ENCODE measurements around the gene ZBTB21.
A peak's percentile ranks its signal among the peaks of the same experiment; 100 is the strongest.

The ZBTB21 gene

GRCh38 chr21:42057851-42058437 is 47.8 kb upstream of the ZBTB21 start:
- no peak overlapping the region for H3K9ac ChIP-seq (ENCODE audit: low read depth, low read length, poor library complexity)
- H3K9me3 ChIP-seq (replicated peaks in 1 of 2; ENCODE audit: control insufficient read depth in 2 of 2, insufficient read depth in 1 of 2, low read depth in 1 of 2, low read length in 2 of 2) = peaks cover 0 to 2% of the 10 kb centered on the region in 2 donors
- WGBS, 2 donors (ENCODE audit: extremely low coverage in 2 of 2, insufficient read length in 2 of 2, insufficient replicate concordance in 1 of 2) = no CpG with 5 or more reads among the region's 11 CpGs
- no peak overlapping the region for H4K8ac ChIP-seq (ENCODE audit: low read depth, low read length)
- H3K4me1 ChIP-seq (ENCODE audit: control insufficient read depth in 2 of 2, insufficient read depth in 1 of 2, low read depth in 1 of 2, low read length in 2 of 2) = peaks cover 2 to 3% of the 10 kb centered on the region in 2 donors
- H2BK15ac ChIP-seq (ENCODE audit: low read length) = no peak overlapping the region
- H3K18ac ChIP-seq (ENCODE audit: low read length) = no peak overlapping the region
- H2AFZ ChIP-seq (ENCODE audit: low read length) = no peak overlapping the region
- no peak overlapping the region for H3K27ac ChIP-seq (replicated peaks; ENCODE audit: low read length)
- H3K36me3 ChIP-seq (replicated peaks in 1 of 2; ENCODE audit: control insufficient read depth in 2 of 2, insufficient read depth in 2 of 2, low read length in 2 of 2) = no peaks in the 10 kb centered on the region
- no peaks in the 10 kb centered on the region for H3K79me1 ChIP-seq (ENCODE audit: low read depth, low read length)
- H2BK120ac ChIP-seq (ENCODE audit: low read depth, low read length) = no peak overlapping the region
- DNase-seq (ENCODE audit: low spot score) = no peak
- no peak overlapping the region for H3K4me3 ChIP-seq (ENCODE audit: low read length in 2 of 2)
- H3K4ac ChIP-seq (ENCODE audit: low read length) = no peak overlapping the region
- H3K4me2 ChIP-seq (ENCODE audit: insufficient read depth, low read length, poor library complexity, severe bottlenecking) = no peak overlapping the region
- H3K27me3 ChIP-seq (ENCODE audit: control insufficient read depth in 3 of 3, insufficient read depth in 3 of 3, low read depth in 1 of 3, low read length in 3 of 3) = peaks cover 0 to 29% (median 0%) of the 10 kb centered on the region in 3 experiments
- H2AK5ac ChIP-seq (ENCODE audit: low read depth, low read length) = no peak overlapping the region
- no peak overlapping the region for H4K91ac ChIP-seq (ENCODE audit: low read depth, low read length, poor library complexity)
- no peak overlapping the region for H3K14ac ChIP-seq (ENCODE audit: low read length)
- no peak overlapping the region for H2BK5ac ChIP-seq (ENCODE audit: low read length)
- no peak overlapping the region for H2BK12ac ChIP-seq (ENCODE audit: low read length)
- H3K23ac ChIP-seq (ENCODE audit: low read depth, low read length, poor library complexity) = no peak overlapping the region

DNA sequence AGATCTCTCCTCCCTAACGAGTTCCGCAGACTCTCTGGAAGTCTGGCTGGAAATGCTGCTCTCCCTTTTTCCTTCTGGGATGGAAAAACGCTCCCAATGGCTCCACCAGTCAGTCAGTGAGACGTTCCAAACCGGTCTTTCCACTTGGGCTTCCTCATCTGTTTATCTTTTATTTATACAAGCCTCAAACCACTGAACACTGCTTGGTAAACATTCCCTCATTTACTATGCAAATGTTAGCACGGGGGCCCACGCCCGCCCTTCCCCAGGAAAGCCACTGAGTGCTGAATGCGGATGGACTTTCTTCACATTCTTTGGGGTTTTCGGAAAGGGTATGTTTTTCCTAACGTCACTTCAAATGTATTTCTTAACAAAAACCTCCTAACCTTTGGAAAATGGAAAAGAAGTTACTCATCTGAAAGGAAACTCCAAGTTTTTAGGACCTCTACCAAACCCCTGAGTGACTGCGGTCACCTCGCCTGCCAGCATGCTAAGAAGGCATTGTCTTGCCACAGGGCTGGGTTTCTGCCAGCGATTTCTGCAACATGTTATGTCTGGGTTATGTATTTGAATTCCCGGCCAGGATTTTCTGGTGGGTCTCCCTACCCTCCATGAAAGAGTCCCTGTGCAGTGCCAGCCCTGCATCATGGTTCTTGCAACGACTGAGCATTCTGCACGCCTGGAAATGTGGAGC is 47.0 kb upstream of the ZBTB21 start:
- no peak overlapping the region for H3K4ac ChIP-seq (ENCODE audit: low read length)
- no peaks in the 10 kb centered on the region for H3K36me3 ChIP-seq (replicated peaks in 1 of 2; ENCODE audit: control insufficient read depth in 2 of 2, insufficient read depth in 2 of 2, low read length in 2 of 2)
- H3K9ac ChIP-seq (ENCODE audit: low read depth, low read length, poor library complexity) = no peak overlapping the region
- no peak overlapping the region for H3K23ac ChIP-seq (ENCODE audit: low read depth, low read length, poor library complexity)
- H2AK5ac ChIP-seq (ENCODE audit: low read depth, low read length) = no peak overlapping the region
- no peak overlapping the region for H2AFZ ChIP-seq (ENCODE audit: low read length)
- H3K27ac ChIP-seq (replicated peaks; ENCODE audit: low read length) = no peak overlapping the region
- peaks cover 0 to 2% of the 10 kb centered on the region in 2 donors for H3K9me3 ChIP-seq (replicated peaks in 1 of 2; ENCODE audit: control insufficient read depth in 2 of 2, insufficient read depth in 1 of 2, low read depth in 1 of 2, low read length in 2 of 2)
- peaks cover 0 to 24% (median 0%) of the 10 kb centered on the region in 3 experiments for H3K27me3 ChIP-seq (ENCODE audit: control insufficient read depth in 3 of 3, insufficient read depth in 3 of 3, low read depth in 1 of 3, low read length in 3 of 3)
- H3K4me3 ChIP-seq (ENCODE audit: low read length in 2 of 2) = no peak overlapping the region
- no peak overlapping the region for H2BK120ac ChIP-seq (ENCODE audit: low read depth, low read length)
- WGBS, 2 donors (ENCODE audit: extremely low coverage in 2 of 2, insufficient read length in 2 of 2, insufficient replicate concordance in 1 of 2) = no CpG with 5 or more reads among the region's 17 CpGs
- no peaks in the 10 kb centered on the region for H3K79me1 ChIP-seq (ENCODE audit: low read depth, low read length)
- DNase-seq (ENCODE audit: low spot score) = no peak
- H4K91ac ChIP-seq (ENCODE audit: low read depth, low read length, poor library complexity) = no peak overlapping the region
- H2BK5ac ChIP-seq (ENCODE audit: low read length) = no peak overlapping the region
- no peak overlapping the region for H2BK15ac ChIP-seq (ENCODE audit: low read length)
- no peak overlapping the region for H2BK12ac ChIP-seq (ENCODE audit: low read length)
- H3K18ac ChIP-seq (ENCODE audit: low read length) = no peak overlapping the region
- no peak overlapping the region for H3K4me2 ChIP-seq (ENCODE audit: insufficient read depth, low read length, poor library complexity, severe bottlenecking)
- H3K14ac ChIP-seq (ENCODE audit: low read length) = no peak overlapping the region
- no peak overlapping the region for H4K8ac ChIP-seq (ENCODE audit: low read depth, low read length)
- peaks cover 0 to 3% of the 10 kb centered on the region in 2 donors for H3K4me1 ChIP-seq (ENCODE audit: control insufficient read depth in 2 of 2, insufficient read depth in 1 of 2, low read depth in 1 of 2, low read length in 2 of 2)

- Histone ChIP-seq H3K27ac (replicated peaks; ENCODE audit: low read length) (no peak overlapping the region), H3K23ac (ENCODE audit: low read depth, low read length, poor library complexity) (no peak overlapping the region), H2BK120ac (ENCODE audit: low read depth, low read length) (no peak overlapping the region), H3K27me3 (ENCODE audit: control insufficient read depth in 3 of 3, insufficient read depth in 3 of 3, low read depth in 1 of 3, low read length in 3 of 3) (peaks cover 0 to 19% (median 0%) of the 10 kb centered on the region in 3 experiments), H2BK12ac (ENCODE audit: low read length) (no peak overlapping the region), H3K9ac (ENCODE audit: low read depth, low read length, poor library complexity) (no peak overlapping the region), H4K8ac (ENCODE audit: low read depth, low read length) (no peak overlapping the region), H2BK15ac (ENCODE audit: low read length) (no peak overlapping the region), H3K79me1 (ENCODE audit: low read depth, low read length) (no peaks in the 10 kb centered on the region), H2AK5ac (ENCODE audit: low read depth, low read length) (no peak overlapping the region), H3K14ac (ENCODE audit: low read length) (no peak overlapping the region), H3K36me3 (replicated peaks in 1 of 2; ENCODE audit: control insufficient read depth in 2 of 2, insufficient read depth in 2 of 2, low read length in 2 of 2) (no peaks in the 10 kb centered on the region), H2BK5ac (ENCODE audit: low read length) (no peak overlapping the region), H2AFZ (ENCODE audit: low read length) (no peak overlapping the region), H3K4me2 (ENCODE audit: insufficient read depth, low read length, poor library complexity, severe bottlenecking) (no peak overlapping the region), H4K91ac (ENCODE audit: low read depth, low read length, poor library complexity) (no peak overlapping the region), H3K4me3 (ENCODE audit: low read length in 2 of 2) (no peak overlapping the region), H3K4ac (ENCODE audit: low read length) (no peak overlapping the region), H3K4me1 (ENCODE audit: control insufficient read depth in 2 of 2, insufficient read depth in 1 of 2, low read depth in 1 of 2, low read length in 2 of 2) (peaks cover 0 to 3% of the 10 kb centered on the region in 2 donors), H3K9me3 (replicated peaks in 1 of 2; ENCODE audit: control insufficient read depth in 2 of 2, insufficient read depth in 1 of 2, low read depth in 1 of 2, low read length in 2 of 2) (peaks cover 0 to 2% of the 10 kb centered on the region in 2 donors), H3K18ac (ENCODE audit: low read length) (no peak overlapping the region)
- DNase-seq (ENCODE audit: low spot score) = no peak
- WGBS, 2 donors (ENCODE audit: extremely low coverage in 2 of 2, insufficient read length in 2 of 2, insufficient replicate concordance in 1 of 2) = no CpG with 5 or more reads among the region's 11 CpGs
Observed at GRCh38 chr21:42056468-42056867, 46.3 kb upstream of the ZBTB21 start.

DNA sequence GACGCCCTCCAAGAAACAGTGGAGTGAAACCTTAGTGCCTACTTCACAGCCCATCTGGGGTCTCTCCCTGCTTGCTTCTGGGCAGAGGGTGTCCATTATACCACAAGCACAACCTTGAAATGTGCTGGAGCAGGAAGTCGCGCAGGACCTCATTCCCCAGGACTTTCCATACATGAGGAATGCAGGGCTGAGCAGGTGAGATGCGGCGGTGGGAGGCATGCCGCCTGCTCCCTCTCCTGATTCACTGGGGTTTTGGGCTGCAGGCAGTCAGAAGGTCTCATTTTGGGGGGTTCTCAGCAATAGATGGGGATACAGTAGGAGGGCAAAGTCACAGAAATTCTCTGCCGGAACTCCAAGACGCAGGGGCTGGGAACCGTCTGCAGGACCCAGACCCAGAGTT is 45.3 kb upstream of the ZBTB21 start:
- H3K4me1 ChIP-seq (ENCODE audit: control insufficient read depth in 2 of 2, insufficient read depth in 1 of 2, low read depth in 1 of 2, low read length in 2 of 2) = no peaks in the 10 kb centered on the region
- no peak overlapping the region for H4K8ac ChIP-seq (ENCODE audit: low read depth, low read length)
- no peaks in the 10 kb centered on the region for H3K79me1 ChIP-seq (ENCODE audit: low read depth, low read length)
- H3K9me3 ChIP-seq (replicated peaks in 1 of 2; ENCODE audit: control insufficient read depth in 2 of 2, insufficient read depth in 1 of 2, low read depth in 1 of 2, low read length in 2 of 2) = peaks cover 0 to 2% of the 10 kb centered on the region in 2 donors
- DNase-seq (ENCODE audit: low spot score) = no peak
- H2AK5ac ChIP-seq (ENCODE audit: low read depth, low read length) = no peak overlapping the region
- no peak overlapping the region for H2BK5ac ChIP-seq (ENCODE audit: low read length)
- H3K14ac ChIP-seq (ENCODE audit: low read length) = no peak overlapping the region
- H3K27ac ChIP-seq (replicated peaks; ENCODE audit: low read length) = no peak overlapping the region
- no CpG with 5 or more reads among the region's 9 CpGs for WGBS, 2 donors (ENCODE audit: extremely low coverage in 2 of 2, insufficient read length in 2 of 2, insufficient replicate concordance in 1 of 2)
- H2AFZ ChIP-seq (ENCODE audit: low read length) = no peak overlapping the region
- H3K4me3 ChIP-seq (ENCODE audit: low read length in 2 of 2) = no peak overlapping the region
- no peak overlapping the region for H3K18ac ChIP-seq (ENCODE audit: low read length)
- peak overlapping the region; percentile 21 for H3K23ac ChIP-seq (ENCODE audit: low read depth, low read length, poor library complexity)
- no peak overlapping the region for H2BK15ac ChIP-seq (ENCODE audit: low read length)
- H4K91ac ChIP-seq (ENCODE audit: low read depth, low read length, poor library complexity) = no peak overlapping the region
- peaks cover 0 to 14% (median 0%) of the 10 kb centered on the region in 3 experiments for H3K27me3 ChIP-seq (ENCODE audit: control insufficient read depth in 3 of 3, insufficient read depth in 3 of 3, low read depth in 1 of 3, low read length in 3 of 3)
- peak overlapping the region; percentile 5 for H3K9ac ChIP-seq (ENCODE audit: low read depth, low read length, poor library complexity)
- no peak overlapping the region for H2BK12ac ChIP-seq (ENCODE audit: low read length)
- no peaks in the 10 kb centered on the region for H3K36me3 ChIP-seq (replicated peaks in 1 of 2; ENCODE audit: control insufficient read depth in 2 of 2, insufficient read depth in 2 of 2, low read length in 2 of 2)
- no peak overlapping the region for H3K4ac ChIP-seq (ENCODE audit: low read length)
- no peak overlapping the region for H3K4me2 ChIP-seq (ENCODE audit: insufficient read depth, low read length, poor library complexity, severe bottlenecking)
- no peak overlapping the region for H2BK120ac ChIP-seq (ENCODE audit: low read depth, low read length)

Measured in neuronal stem cell (in vitro differentiated cells).